HL-60/S4 (cell line): ENCODE results near the gene TBXAS1.

Source experiments
- in situ Hi-C: fragments of 300-500 bp; cut with MboI; formaldehyde crosslinking; loops from 2 replicates; pipeline ENCODE4 v1.14.3; 2022; ENCODE audit warnings: low sequenced_read_pairs

The TBXAS1 gene

DNA sequence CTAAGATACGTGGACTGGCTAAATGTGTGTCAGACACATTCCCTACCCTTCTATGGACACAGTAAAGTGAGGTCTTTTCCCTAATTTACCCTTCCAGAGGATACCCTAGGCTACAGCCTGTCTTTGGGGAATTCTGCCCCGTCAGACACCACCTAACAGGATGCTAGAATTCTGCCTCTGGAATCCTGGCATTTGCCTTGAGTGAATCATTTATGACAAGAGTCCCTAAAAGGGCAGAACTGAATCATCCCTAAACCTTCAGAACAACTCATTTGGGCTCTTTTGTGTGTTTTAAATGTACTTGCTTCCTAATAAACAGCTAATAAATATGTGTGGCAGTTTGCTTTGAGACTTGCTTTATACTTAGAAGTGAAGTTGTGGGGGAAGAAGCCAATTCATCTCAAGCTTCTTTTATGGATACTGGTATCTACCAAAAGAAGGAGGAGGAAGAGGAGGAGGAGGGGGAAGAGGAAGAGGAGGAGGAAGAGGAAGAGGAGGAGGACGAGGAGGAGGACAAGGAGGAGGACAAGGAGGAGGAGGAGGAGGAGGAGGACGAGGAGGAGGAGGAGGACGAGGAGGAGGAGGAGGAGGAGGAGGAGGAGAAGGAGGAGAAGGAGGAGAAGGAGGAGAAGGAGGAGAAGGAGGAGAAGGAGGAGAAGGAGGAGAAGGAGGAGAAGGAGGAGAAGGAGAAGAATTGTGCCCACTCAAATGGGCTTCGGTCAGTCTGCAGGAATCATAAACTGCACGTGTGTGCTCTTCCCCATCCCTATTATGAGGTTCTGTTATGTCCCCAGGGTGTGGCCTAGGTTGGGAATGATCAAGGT, 206.5 kb downstream of the TBXAS1 start:
- in situ Hi-C loops, result no loop called here

DNA sequence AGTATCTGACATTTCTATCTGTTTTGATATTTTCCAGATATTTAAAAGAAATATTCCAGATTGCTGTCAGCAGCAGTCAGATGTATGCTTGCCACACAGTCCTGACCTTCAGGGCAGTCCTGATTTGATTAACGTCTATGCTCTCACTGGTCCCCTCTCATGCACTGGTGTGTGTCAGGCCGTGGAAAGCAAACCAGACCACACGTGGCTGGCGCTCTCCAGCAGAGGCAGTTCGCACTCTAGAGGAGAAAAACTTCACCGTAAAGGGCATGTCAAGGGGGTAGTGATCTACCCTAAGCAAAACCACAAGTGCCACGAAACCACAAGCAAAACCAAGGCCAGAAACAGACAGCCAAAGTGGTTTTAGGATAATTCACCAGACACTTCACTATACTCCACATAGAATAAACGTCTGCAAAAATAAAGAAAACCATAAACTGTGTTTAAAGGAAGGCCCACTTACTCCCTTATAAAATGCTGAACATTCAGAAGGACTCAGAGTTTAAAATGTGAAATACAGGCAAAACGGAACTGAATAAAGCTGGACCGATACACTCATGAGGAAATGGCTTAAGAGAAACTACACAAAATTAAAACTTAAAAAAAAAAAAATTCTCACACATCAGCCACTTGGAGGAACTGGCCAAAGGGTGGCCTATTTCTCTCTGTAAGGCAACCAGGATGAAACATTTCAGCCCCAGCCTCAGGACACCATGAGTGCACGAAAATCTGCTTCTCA, 207.3 kb downstream of the TBXAS1 start:
- in situ Hi-C loops, result no loop called here

DNA sequence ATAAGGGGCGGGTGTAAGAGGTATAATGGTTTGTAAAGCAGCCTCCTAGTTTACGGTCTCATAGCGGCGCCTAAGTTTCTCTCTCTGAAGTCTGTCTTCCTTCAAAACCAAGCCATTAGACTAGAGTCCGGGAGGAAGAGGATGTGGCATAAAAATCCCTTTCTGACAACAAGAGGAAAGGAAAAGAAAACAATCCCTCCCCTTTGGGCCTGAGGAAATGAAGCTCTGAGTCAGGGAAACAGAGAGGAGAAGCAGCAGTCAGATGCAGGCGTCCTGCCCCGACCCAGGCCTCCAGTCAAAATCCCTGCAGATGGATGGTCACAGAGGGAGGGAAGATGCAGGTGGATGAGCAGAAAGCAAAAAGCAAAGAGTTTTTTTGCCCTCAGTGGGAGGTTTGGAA, 210.0 kb downstream of the TBXAS1 start:
- in situ Hi-C loops, result no loop called here

DNA sequence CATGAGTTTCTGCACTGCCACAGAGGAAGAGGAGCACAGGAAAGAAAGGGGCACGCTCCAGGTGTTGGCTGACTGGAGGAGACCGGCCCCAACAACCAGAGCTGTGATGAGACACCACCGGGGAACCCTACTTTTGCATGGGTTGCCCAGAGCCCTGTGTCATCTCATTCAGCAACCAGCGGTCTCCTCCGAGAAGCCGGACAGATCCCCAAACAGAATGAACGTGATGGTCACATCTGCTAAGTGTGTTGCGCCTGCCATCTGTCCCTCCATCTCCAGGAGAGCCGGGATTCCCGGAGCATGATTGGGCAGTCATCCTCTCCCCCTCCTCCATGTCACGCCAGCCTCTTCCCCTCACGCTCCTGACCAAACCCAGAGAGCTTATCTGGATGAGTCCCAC, 210.8 kb downstream of the TBXAS1 start:
- in situ Hi-C loops, result no loop called here

DNA sequence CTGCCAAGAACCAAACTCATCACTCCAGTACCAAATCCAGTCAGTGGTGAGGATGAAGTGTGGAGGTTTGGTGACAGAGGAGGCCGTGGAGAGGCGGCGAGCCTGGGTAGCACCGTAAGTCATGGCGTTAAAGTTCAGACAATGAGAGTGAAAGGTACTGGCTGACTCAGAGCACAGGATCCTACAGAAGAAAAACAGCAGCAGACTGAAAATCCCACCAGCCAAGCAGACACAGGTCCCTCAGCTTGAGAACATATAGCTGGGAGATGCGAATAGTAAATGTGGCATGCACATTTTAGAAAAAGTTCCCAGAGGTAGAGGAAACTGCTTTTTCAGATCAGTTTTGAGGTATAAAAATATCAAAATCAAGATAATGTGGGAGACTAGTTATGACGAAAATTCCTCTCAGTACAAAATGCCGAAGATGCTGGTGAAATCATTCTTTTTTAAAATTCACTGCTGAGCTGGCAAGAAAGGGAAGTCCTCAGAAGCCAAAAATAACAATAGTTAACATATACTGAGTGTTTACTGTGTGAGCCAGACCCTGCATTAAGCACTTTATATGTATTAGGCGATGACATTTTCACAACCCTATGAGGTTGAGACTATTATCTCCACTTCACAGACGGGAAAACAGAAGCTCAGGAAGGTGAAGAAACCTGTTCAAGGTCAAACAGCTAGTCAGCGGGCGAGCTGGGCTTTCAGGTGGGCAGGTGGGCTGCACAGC, 212.8 kb downstream of the TBXAS1 start:
- in situ Hi-C loops, result no loop called here

DNA sequence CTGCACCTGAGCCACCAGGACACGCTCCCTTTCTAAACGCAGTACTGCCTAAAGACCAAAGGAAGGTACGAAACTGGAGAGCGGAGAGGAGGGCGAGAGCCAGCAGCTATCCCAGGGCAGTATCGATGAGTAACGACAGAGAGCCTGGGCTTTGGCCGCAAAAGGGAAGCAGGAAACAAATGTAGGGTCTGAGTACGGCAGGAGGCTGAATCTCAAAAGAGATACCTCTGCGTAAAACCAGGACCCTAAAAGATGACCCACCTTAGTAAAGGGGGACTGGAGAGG, 213.3 kb downstream of the TBXAS1 start:
- in situ Hi-C loops, result no loop called here

DNA sequence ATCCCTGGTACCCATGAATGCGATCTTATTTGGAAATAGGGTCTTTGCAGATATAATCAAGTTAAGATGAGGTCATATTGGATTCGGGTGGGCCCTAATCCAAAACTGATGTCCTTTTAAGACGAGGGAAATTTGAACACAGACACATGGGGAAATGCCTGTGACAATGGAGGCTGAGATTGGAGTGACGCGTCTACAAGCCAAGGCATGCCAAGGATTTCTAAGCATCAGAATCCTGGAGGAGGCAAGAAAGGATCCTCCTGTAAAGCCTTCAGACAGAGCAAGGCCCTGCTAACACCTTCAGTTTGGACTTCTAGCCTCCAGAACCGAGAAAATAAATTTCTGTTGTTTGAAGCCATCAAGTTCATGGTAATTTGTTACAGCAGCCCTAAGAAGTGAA, 215.2 kb downstream of the TBXAS1 start:
- in situ Hi-C loops, result no loop called here

DNA sequence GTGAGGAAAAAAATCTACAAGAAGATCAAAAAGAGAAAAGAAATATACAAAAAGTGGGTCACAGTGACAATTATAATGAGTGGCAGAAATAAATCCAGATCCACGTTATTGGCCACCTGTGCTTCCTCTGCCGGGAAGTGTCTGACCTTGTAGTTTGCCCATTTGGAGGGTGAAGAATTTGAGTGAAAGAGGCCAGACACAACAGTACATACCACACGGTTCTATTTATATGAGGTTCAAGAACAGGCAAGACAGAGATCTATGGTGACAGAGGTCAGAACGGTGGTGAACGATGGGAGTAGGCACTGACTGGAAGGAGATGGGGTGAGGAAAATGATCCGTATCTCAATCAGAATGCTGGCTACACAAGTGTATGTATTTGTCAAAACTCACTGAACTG, 216.6 kb downstream of the TBXAS1 start:
- in situ Hi-C loops, result no loop called here

DNA sequence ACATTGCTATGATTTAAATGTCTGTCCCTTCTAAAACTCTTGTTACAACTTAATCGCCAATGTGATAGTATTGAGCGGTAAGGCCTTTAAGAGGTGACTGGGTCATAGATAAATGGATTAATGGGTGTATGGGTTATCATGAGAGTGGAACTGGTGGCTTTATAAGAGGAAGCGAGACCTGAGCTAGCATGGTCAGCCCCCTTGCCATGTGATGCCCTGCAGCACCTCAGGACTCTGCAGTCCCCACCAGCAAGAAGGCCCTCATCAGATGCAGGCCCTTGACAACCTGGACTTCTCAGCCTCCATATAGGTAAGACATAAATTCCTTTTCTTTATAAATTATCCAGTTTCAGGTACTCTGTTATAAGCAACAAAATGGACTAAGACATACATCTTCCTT, 218.1 kb downstream of the TBXAS1 start:
- in situ Hi-C loops, result no loop called here

DNA sequence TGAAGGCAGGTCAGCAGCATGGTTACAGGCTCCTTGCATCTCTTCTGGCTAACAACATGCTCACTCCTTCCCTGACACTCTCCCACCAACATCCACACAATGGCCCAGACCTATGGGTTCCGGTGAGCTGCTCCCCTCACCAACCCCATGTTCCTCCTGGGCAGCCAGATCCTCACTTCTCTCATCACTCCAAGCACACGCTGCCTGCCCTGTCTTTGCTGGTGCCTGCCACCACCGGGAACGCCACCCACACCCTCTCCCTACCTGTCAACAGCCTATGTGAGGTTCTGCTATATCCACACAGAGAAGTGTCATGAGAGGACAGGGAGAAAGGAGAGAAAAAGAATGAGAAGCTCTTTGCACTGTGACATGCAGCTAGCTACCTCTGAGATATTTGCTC, 219.1 kb downstream of the TBXAS1 start:
- in situ Hi-C loops, result no loop called here

DNA sequence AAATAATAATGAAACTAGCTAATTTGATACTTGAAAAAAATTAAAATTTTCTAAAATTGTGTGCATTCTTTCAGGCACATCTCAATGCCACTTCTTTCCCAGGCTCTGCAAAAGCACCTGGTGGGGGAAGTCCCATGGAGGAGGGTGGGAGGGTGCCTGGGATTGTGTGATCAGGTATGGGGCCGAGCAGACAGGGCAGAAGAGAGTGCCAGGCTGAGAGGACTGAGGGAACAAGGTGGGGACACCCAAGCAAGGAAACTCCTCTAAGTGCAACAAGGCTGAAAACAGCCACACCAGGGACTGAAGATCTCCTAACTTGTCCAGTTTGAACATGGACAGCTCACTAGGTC, 219.9 kb downstream of the TBXAS1 start:
- in situ Hi-C loops, result no loop called here

DNA sequence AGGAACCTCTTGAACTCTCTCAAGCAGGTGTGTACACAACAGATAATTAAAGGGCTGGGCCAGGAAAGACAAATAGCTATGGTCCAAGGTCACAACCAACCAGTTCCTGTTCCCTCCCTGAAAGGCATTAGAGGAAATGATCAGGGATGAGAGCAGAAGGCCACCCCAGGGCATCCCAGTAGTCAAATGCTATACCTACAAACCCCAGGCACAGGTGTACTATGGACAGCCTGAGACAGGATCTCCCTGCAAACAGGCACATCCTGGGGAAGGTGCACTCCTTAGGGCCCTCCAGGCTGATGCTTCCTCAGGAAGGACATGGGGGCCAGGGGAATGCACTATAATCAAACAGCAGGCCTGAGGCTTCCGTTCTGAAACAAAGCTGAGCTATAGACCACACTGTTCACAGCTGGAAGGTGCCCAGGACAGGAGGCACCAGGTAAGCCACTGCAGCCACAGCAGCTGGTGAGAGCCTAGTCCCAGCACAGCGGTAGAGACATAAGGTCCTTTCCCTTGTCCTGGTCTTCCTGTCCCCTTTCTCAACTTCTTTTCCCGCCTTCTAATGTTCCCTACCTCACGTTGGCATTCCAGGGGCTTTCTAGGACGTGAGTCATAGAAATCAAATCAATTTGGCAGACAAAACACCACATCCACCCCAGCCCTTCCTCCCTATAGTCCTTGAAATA, 220.4 kb downstream of the TBXAS1 start:
- in situ Hi-C loops, result no loop called here

DNA sequence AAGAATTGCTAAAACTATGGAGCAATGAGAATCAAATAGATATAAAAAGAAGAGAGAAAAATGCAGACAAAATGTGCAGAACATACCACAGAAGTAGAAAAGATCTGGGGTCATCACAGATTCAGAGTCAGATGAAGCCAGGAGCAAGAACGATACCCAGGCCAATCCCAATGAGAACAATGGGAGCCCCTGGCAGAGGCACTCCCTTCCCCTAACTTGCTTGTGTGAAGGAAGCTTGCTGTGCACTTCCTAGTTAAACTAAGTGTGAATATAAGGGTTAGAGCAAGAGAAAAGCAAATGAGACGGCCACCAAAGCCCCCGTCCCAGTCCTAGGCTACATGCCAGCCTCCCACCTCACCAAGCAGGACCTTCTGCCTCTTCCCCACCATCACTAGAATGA, 221.0 kb downstream of the TBXAS1 start:
- in situ Hi-C loops, result no loop called here

DNA sequence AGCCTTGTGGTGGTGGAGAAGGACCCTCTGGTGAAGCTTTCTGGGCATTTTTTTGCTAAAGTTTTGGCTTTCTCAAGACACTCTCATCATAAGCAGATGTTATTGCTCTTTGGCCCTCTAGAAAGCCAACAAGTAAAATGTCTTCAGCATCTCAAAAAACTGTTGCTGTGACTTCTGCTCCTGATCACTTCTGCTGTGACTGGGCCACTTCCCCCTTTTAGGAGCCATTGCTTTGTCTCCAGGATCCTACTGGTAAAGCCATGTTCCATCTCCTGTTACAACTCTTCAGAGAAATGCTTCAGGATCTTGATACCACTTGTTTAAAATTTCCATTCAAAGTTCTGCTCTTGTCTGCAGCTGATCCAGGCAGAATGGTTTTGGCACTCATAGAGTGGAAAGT, 222.8 kb downstream of the TBXAS1 start:
- in situ Hi-C loops, result no loop called here

DNA sequence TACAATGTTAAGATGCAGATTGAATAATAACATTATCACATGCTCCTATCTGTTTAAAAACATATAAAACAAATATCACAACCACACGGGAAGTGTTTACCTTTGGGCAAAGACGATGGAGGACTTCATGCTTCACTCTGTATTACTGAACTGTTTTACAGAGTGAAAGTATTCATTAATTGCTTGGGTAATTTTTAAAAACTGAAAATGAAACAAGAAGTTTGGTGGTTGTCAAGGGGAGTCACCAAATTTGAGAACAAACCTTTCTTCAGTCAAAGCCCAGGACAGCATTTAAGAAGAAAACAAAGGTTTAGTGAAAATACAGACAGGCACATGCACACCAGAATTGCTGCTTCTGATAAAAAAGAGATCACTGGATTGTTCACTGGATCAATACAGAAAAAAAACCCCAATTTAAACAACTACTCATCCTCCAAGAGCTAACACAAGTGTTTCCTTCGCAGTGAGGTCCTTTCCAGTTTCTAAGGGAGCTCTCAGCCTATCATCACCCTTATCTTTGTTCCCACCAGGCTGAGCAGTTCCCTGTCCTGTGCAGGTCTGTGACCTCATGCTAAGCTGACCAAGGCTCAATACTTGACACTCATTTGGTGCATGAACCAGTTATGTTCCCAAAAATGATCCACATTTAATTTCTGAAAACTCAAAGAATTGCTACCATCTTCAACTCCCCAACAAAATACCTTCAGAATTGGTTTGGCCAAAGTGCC, 224.9 kb downstream of the TBXAS1 start:
- in situ Hi-C loops, result no loop called here

DNA sequence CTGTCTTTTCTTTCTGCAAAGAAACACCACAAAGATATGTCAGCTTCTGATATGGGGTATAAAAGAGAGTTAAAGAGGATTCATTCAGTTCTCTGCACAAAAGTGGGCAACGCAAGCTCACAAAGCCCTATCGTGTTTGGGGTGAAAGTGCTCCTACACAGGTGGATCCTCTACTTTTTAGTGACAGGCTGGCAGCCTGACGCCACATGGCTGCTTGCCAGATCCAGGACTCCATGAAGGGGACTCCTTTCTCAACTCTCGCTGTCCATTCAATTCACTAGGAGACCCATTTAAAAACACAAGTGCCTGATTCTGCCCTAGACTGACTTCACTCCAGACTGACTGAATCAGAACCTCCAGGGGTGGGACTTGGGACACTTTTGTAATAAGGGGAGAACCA, 225.7 kb downstream of the TBXAS1 start:
- in situ Hi-C loops, result no loop called here

DNA sequence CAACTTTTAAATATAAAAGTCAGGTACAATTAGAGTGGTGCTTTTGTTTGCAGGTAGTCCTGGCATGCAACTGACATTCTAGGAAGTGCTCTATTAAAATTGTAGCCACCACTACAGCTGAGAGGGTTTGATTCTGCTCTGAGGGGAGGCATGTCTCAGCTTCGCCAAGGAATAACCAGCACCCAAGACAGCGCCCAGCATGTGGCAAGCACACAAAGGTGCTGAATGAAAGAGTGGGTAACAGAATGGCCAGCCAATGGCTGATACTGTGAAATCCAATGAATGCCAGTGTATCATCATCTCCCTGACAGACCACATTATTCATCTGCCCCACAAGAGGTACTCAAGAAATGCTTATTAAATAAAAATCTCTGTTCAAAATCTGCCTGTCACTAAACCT, 226.8 kb downstream of the TBXAS1 start:
- in situ Hi-C loops, result no loop called here

DNA sequence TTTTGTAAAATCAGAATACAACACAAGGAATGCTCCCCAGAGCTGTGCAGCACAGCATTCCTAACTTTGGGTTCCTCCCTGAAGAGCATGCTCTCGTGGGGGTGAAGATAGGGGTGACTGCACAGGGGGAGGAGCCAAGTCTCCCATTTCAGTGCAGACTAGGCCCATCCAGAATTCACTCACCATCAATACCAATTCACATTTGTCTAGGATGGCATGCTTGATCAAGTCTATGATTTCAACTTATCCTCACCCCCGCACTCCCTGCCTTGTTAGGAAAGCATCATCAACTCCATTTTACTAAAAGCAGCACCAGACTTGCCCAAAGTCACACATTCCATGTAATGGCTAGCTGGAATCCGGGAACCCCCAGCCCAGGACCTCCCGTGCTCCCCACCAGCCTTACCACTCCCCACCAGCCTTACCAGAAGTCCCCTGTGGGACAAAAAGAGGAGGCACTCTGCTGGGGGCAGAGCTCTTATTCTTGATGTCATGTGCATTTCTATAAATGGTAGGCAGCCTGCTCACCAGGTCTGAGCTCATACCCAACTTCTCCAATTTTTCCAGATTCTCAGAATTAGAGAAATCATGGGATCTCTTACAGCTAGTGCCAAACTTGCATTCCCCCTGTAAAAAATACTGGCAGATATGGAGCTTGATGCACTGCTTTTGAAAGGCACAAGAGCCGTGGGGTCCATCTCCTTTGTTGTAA, 227.5 kb downstream of the TBXAS1 start:
- in situ Hi-C loops, result no loop called here

DNA sequence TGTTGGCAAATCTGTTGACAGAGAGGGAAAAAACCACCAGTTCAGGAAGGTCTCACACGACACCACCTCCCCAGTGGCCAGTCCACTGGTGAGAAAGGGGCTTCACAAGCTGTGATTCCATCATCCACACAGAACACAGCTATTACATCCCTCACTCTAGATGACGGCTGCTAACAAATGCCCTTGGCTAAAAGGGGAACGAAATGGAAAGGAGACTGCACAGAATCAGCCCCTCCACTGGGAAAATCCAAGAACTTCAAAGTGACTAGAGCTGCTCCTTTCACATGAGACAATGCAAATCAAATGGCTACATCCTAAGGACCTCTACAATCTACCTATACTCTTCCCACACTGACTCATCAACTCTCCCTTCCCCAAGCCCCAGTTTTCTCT, 228.1 kb downstream of the TBXAS1 start:
- in situ Hi-C loops, result no loop called here

DNA sequence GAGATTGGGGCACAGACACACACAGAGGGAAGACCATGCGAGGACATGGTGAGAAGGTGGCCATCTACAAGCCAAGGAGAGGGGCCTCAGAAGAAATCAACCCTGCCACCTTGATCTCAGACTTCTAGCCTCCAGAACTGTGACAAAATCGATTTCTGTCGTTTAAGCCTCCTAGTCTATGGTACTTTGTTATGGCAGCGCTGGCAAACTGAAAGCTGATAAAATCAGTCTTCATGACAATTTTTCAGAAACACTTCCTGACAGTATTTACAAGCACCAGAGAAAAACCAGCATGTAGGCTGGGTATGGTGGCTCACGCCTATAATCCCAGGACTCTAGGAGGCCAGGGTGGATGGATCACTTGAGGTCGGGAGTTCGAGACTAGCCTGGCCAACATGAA, 229.5 kb downstream of the TBXAS1 start:
- in situ Hi-C loops, result no loop called here
